Stimulated activated CD4-positive, alpha-beta T cell treated with anti-CD3 and anti-CD28 coated beads, Interleukin-1b, Interleukin-23, amount 100 ng/mL, for 1 hour (primary cell): ENCODE results near the gene KHDC1.
"Not testable (repeated sequence)": the region's sequence is repeated elsewhere in the genome, so short reads cannot be mapped to it uniquely, and the experiment has no call there.

Experiments
- DNase-seq, 2 donors: peaks; one replicate each; pipeline ENCODE4 v3.0.0-alpha.2; 2020; ENCODE audit warnings: low read depth in 2 of 2

The KHDC1 gene, protein sequence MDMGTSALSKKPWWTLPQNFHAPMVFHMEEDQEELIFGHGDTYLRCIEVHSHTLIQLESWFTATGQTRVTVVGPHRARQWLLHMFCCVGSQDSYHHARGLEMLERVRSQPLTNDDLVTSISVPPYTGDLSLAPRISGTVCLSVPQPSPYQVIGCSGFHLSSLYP

DNA sequence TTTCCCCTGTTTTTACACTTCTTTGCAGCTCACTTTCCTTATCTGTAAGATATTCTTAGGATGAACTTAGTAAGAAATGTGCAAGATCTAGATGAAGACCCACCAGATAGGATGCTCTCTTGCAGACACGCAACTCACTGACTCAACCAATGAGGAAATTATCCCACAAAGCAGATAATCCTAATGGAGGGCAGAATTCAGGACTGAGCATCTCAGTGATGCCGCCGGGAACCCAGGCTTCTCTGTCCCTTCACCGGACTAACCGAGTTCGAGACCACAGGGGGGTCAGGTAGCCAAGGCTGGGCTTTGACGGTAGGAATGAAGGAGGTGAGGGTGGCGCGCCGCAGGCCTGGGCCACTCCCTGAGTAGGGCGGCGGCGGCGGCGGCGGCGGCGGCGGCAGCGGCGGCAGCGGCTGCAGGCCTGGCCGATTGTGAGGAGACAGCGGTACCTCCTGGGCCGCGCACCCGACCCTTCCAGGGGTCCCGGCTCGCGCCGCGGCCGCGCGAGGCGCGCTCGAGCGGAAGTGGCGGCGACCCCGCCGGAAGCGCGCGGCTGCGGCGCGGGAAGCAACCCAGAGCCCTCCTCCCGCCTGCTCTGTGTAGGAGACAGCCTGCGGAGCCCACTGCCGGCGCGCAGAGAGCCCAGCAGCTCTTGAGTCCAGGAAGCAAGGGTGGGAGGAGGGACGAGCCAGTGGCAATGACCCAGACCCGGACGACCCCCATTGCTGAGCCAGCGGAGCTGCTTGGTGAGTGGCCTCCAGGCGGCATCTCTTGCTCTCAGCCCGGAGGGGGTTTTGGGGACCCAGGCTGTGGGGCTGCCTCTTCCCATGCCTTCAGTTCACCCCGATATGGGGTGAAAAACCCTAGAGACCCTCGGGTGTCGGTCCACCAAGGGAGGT lies at the start of gene KHDC1:
Gene KHDC1 (minus strand): TSS at position 526 of the 899 bp plus-strand sequence. CDS start 20,679 bp downstream, outside the sequence.
- peak; percentile 5 to 11 for DNase-seq

DNA sequence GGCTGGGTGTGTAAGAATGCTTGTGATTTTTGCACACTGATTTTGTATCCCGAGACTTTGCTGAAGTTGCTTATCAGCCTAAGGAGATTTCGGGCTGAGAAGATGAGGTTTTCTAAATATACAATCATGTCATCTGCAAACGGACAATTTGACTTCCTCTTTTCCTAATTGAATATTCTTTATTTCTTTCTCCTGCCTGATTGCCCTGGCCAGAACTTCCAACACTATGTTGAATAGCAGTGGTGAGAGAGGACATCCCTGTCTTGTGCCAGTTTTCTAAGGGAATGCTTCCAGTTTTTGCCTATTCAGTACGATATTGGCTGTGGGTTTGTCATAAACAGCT lies 47.5 kb upstream of the KHDC1 start:
- DNase-seq, result not testable (repeated sequence)

DNA sequence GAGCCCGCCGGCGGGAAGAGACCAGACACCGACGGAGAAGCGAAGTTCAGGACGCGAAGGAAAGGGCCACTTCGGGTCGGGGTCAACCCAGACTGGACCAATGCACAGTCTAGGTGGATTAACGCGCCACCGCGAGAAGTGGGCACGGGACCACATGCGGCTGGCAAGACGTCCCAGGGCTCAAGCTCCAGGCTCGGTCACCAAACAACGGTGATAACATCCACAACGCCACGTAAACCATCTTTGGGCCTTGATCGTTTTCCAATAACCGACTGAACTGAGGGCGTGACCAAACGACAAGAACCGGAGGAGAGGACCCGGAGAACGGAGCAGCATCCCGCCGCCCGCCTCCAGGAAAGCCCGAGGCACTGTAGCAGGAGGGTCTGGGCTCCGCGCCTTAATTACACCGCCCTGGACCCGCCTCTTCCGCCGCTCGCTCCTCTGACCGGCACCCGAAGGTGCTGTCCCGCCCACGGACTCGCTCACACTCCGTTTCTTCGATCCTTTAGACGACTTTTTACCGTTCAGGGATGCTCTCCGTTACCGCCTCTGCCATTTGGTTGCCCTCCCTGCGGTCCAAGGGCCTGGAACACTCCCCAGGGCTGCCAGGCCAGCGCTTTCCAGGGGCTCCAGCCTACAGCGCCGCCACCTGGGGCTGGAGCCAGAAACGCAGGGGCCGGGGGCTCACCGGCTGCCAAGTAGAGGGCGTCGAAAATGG lies 46.9 kb upstream of the KHDC1 start:
- peak in 1 of 2 donors; percentile 24 for DNase-seq

DNA sequence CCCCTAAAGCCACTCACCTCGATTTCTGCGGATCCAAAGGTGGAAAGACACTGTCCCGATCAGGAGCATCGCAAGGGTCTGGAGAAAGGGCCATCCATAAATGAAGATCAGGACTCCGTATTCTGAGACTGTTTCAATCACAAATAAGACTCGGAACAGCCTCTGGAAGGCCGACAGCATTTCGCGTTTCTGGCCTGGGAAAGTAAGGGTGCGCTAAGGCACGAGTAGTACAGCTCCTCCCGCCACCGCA lies 46.5 kb upstream of the KHDC1 start:
- no peak for DNase-seq

DNA sequence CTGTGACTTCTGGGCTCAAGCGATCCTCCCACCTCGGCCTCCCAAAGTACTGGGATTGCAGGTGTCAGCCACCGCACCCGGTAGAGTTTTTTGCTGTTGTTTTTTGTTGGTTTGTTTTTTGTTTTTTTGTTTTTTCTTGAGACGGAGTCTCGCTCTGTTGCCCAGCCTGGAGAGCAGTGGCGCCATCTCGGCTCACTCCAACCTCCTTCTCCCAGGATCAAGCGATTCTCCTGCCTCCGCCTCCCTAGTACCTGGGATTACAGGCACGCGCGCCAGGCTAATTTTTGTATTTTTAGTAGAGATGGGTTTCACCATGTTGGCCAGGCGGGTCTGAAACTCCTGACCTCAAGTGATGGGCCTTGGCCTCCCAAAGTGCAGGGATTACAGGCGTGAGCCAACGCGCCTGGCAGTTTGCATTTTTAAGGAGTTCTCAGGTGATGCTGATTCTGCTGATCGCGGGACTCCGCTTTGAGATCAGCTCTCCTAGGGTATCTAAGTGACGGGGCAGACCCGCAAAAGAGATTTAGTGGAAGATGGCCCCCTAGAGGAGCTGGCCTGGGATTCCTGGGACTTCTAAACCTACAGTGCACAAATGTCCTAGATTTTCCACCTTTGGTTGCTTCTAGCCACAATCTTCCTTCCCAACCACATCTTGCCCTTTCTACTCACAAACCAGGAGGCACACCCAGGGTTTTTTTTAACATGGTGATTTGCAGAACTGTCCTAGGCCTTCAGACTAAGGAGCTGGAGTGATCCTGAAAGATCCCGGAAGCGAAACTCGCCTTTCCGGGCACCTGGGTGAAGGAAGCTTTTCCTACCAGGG lies 45.9 kb upstream of the KHDC1 start:
- DNase-seq, result no peak

DNA sequence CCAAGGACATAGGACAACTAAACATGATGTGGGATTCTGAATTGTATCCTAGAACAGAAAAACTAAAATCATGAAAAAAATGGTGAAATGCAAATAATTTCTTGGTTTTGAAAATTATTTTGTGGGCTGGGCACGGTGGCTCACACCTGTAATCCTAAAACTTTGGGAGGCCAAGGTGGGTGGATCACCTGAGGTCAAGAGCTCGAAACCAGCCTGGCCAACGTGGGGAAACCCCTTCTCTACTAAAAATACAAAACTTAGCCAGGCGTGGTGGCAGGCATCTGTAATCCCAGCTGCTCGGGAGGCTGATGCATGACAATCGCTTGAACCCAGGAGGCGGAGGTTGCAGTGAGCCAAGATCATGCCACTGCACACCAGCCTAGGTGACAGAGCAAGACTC lies 40.8 kb upstream of the KHDC1 start:
- DNase-seq, result not testable (repeated sequence)

DNA sequence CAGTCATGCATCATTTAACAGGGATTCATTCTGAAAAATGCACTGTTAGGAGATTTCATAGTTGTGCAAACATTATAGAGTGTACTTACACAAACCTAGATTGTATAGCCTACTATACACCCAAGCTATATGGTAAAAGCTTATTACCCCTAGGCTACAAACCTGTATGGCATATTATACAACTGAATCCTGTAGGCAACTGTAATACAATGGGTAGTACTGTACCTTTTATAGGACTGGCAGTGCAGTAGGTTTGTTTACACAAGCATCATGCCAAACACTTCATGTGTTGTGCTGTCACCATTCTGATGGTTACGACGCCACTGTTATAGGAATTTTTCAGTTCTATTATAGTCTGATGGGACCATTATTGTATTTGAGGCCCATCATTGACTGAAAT lies 39.3 kb upstream of the KHDC1 start:
- no peak for DNase-seq

DNA sequence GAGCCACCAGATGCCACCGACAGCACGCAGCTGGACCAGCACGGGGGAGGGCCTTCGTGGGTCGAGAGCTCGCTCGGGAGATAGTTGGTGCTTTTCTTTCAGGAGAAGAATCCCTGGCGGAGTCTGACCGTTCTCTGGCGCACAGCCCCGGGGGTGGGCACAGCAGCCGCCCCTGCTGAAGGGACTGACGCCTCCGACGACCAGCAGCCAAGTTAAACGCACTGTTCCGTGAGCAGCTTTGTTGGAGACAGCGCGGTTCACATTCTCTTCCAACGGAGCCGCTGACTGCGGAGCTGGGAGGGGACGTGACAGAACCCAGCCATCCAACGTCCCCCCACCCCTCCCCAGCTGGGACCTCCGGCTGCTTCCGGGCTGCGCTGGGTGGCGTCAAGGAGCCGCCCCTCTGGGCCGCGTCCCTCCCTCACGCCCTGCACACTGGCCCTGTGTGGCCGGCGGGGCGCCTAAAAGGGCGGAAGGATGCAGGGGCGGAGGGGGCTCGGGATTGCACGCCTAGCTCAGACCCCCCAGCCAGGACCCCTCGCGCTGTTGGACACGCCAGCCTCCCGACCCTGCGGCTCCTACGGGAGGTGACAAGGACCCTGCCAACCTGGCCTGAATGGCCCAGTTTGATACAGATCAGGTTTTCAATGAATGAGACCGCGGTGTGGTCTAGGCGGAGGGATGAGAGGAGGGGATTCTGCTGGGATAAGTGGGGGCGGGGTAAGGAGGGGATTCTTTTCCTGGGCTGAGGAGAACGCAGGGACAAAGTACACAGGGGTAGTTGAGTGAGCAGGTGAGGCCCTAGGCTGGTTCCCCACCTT lies 36.4 kb upstream of the KHDC1 start:
- no peak for DNase-seq

DNA sequence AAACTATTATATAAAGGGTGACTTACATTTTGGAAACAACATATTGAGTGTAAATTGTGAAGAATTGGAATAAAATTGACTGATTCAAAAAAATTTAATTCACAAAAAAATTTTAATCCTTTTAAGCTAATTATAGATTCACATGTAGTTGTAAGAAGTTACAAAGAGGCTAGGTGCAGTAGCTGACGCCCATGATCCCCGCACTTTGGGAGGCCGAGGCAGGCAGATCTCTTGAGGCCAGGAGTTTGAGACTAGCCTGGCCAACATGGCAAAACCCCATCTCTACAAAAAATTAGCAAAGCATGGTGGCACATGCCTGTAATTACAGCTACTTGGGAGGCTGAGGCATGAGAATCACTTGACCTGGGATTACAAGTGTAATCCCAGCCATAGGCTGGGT lies 30.3 kb upstream of the KHDC1 start:
- DNase-seq, result no peak

DNA sequence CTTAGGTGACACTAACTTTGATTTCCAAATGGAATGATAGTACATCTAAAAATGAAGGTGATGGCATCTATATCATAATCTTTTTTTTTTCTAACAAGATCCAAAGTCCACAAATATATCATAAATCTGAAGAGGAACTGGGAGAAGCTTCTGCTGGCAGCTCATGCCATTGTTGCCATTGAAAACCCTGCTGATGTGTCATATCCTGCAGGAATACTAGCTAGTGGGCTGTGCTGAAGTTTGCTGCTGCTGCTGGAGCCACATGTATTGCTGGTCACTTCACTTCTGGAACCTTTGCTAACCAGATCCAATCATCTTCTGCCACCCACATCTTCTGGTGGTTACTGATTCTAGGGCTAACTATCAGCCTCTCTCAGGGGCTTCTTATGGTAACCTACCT lies 27.4 kb upstream of the KHDC1 start:
- no peak for DNase-seq

DNA sequence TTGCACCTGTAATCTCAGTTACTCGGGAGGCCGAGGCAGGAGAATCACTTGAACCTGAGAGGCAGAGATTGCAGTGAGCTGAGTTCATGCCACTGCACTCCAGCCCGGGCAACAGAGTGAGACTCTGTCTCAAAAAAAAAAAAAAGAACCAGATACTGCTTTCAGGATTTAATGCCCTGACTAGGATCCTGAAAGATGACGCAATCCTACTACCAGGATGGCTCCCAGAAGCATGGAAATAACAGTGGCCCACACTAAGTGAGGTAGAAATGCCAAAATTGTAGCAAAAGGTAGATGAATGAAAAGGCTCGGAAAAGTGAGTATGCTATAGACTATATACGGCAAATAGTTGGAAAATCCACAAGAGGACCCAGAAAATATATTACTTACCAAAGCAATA lies 23.8 kb upstream of the KHDC1 start:
- DNase-seq, result no peak

DNA sequence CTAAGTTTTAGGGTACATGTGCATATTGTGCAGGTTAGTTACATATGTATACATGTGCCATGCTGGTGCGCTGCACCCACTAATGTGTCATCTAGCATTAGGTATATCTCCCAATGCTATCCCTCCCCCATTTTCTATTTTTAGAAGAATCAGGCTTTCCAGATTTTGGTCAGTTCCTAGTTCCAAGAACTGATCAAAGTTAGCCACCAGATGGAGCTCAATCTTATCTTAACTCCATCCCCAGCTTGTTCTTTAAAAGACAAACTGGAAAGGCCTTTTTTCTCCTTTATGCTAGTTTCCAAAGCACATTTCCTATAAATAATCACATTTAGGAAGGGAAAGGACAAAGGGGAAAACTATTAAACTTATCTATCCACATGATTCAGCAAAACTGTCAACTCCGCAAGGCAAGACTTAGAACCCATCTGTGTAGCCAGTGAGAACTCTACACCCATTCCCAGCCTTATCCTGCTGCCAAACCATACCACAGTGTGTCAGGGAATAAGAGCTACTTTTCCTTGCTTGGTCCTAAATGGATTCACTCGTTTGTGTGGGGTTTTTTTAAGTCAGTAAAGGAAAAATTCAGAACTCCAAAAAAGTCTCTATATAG lies 22.8 kb upstream of the KHDC1 start:
- no peak for DNase-seq

DNA sequence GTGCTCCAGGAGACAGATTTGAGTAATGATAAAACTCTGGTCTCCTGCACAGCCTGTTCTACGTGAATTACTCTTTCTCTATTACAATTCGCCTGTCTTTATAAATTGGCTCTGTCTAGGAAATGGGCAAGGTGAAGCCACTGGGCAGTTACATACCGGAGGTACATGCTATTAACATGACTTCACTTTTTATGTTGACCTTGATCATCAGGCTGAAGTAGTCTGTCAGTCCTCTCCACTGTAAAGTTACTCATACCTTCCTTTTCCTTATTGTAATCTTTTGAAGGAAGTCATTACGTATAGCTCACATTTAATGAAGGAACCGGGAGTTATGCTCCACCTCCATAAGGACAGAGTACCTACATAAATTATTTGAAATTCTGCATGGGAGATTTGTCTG lies 19.9 kb upstream of the KHDC1 start:
- DNase-seq, result no peak

DNA sequence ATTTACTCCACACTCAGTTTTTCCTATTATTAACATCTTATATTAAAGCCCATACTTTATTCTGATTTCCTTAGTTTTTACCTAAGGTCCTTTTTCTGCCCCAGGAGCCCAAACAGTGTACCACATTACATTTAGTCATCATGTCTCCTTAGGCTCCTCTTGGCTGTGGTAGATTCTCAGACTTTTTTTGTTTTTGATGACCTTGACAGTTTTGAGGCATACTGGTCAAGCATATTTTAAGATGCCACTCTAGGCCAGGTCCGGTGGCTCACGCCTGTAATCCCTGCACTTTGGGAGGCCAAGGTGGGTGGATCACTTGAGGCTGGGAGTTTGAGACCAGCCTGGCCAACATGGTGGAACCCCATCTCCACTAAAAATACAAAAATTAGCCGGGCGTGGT lies 18.7 kb upstream of the KHDC1 start:
- DNase-seq, result not testable (repeated sequence)

DNA sequence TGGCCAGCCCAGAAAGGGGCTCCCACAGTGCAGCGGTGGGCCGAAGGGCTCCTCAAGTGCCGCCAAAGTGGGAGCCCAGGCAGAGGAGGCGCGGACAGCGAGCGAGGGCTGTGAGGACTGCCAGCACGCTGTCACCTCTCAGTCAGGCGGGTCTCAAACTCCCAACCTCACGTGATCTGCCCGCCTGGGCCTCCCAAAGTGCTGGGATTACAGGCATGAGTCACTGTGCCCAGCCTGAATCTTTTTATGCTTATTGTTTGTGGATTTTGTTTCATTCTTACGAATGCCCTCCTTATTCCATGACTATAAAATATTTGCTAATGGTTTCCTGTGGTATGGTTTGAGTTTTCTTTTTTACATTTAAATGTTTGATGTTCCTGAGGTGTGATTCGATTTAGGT lies 6.3 kb upstream of the KHDC1 start:
- not testable (repeated sequence) for DNase-seq

DNA sequence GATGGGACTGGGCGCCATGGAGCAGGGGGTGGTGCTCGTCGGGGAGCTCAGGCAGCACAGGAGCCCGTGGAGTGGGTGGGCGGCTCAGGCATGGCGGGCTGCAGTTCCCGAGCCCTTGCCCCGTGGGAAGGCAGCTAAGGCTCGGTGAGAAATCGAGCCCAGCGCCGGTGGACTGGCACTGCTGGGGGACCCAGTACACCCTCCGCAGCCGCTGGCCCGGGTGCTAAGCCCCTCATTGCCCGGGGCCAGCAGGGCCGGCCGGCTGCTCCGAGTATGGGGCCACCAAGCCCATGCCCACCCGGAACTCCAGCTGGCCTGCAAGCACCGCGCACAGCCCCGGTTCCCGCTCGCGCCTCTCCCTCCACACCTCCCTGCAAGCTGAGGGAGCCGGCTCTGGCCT lies 5.9 kb upstream of the KHDC1 start:
- not testable (repeated sequence) for DNase-seq

DNA sequence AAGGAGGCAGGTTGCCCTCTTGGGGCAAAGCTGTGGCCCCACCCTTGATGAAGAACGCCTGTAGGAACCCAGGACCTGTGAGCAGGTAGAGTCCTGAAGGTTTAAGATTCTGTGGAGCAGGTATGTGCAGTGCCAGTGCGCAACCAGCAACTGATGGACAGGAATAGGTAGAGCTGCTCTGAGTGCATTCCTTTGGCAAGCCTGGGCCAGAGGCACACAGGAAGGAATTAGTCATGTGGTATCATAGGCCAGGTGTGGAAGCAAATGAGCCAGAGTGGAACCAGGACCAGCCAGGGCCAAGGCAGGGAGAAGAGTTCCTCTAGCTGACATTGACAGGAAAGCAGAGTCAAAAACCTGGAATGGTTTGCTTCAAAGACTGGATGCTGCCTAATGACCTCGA lies 1.4 kb upstream of the KHDC1 start:
- DNase-seq, result no peak

DNA sequence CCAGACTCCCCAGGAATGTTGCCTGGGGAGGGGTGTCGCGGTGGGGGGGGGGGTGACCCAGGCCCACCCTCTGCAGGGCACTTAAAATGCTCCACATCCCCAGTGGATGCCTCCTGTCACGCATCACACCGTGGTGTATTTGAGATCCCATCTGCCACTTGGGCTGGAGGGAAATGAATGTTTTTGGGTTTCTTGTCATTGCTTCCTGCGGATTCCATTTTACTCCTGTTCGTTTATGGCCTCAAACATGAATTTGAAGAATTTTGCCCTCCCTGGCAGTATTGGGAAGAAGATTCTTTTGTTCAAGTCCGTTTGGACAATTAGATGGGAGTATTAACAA lies 544 bp upstream of the KHDC1 start:
- no peak for DNase-seq

DNA sequence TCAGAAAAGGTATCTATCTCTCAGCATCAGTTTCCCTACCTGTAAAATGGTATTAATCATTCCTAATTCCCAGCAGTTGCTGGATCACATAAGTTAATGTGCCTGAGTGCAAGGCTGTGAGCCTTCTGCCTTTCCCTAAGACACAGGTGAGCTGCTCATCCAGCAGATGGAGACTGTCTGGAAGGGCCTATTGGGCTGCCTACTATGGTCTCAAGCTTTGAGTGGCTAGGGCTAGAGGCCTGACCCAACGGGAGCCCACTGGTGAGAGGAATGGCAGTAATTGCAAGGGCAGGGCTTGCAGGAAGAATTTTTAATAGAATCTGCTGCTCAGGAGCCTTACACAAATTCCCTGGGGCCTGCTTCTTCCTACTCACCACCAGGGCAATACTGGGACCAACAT lies 4.3 kb downstream of the KHDC1 start:
- DNase-seq, result no peak

DNA sequence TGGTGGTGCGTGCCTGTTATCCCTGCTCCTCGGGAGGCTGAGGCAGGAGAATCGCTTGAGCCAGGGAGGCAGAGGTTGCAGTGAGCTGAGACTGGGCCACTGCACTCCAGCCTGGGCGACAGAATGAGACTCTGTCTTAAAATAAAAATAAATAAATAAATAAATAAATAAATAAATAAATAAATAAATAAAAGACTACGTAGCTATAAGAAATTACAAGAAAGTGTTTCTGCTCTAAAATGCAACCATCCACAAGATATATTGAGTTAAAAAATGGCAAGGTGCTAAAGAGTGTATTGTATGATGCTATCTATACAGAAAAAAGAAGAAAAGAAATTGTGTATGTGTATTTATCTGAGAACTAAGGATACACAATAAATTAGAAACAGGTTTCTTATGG lies 8.7 kb downstream of the KHDC1 start:
- DNase-seq, result not testable (repeated sequence)

DNA sequence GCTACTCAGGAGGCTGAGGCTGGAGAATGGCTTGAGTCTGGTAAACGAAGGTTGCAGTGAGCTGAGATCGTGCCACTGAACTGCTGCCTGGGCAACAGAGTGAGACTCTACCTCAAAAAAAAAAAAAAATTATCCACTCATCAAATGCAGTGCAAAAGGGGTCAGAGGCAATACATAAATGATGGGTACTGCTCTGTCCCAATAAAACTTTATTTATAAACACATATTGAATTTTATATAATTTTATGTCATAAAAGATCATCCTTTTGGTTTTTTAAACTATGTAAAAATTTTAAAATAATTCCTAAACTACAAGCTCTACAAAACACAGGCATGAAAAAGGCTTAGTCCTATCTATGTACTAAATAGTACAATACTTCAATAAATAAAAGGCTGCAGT lies 10.3 kb downstream of the KHDC1 start:
- DNase-seq, result no peak
